RKO (cell line): ENCODE data around the gene ATG13.

ENCODE experiments used
- DNase-seq: peaks from one replicate; pipeline ENCODE4 v3.0.0-alpha.2; 2016; ENCODE audit warnings: low spot score

The ATG13 gene

DNA sequence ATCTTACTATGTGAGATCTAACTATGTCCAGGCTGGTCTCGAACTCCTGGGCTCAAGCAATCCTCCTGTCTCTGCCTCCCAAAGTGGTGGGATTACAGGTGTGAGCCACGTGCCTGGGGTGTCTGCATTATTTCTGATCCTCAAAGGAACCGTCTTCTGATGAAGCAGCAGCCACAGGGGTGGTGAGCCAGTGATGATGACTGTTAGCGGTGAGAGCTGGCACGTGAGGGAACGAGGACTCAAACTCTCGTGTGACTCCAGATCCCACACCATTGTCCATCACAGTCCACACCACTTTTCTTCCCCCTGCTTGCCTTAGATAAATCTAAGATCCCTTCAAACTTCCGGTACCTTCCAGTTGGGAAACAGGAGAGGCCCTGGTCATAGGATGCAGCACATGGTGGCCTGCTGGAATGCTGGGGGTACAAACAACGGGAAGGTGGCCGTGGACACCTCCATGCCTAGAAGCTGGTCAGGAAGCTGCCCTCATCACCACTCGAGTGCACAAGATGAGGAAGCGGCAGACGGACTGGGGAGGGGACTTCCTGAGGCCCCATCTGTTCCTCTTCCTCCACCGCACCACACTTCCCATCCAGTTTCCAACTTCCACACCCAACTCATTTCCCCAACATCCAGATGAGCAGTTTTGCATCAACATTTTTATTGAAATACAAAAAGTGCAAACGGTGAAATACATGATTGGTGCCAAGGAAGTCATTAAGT is 59.2 kb downstream of the ATG13 start:
- no peak for DNase-seq

DNA sequence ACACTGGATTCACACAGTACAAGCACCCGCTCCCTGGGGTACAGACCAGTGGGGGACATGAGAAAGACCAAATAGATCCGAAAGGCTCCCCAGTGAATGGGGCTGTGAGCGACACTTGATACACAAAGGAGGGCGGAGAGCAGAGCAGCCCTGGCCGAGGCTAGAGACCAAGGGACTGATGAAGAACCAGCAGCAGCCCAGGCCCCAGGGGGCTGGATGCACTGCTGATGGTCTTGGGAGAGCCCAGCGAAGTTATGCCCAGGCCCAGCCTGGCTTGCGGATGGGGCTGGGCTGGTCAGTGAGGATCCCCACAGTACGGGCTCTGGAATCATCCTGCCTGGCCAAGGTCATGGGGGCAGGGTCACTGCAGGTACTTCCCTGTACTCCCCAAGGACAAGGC is 59.8 kb downstream of the ATG13 start:
- no peak for DNase-seq

DNA sequence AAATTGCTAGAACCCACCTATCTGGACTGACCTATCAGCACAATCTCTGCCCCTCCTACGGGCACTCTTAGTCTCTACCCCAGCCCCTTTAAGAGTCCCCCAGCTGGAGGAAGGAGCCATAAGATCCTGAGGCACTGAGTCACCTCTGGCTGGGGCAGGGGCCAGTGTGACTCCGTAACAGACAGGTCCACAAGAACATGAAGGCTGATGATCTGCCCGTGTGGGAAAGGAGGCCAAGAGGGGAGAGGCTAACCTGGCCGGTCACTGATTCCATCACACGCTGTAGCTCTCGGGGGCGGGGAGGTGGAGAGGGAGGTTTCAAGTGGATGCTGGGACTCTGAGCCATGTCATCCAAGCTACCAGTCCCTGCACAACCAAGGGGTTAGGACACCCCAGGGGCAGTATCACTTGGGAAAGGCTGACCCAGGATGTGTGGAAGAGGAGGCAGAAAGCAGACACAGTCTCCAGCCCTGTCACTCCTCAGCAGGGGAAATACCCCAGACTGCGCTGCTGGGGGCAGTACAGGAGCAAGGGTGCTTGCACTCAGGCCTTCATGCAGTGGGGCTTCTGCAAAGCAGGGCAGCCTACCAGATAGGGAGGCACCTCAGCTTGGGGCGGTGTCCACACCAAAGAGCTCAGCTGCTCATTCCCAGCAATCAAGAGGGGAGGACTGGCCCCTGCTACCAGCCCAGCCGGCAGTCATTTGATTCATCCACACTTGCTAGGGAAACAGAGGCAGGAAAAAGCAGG is 60.8 kb downstream of the ATG13 start:
- DNase-seq = no peak

DNA sequence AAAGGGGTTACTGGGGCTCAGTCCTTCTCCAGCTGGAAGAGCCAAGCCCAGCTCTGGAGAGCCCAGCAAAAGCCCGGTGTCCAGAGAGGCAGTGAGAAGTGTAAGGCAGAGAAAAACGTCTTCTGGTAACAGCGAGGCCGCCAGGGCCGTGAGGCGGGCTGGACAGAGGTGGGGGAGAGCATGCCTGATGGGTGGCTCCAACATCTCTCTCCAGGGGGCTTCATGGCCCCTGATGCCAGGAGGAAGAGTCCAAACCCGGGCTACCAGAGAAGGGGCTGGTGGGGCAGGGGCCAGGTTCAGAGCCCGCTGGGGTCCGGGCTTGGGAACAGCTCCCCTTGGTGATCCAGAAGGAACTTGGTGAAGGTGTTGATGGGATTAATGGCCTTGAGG is 61.4 kb downstream of the ATG13 start:
- no peak for DNase-seq

- no peak for DNase-seq
Observed at GRCh38 chr11:46679241-46680163, 62.1 kb downstream of the ATG13 start.

DNA sequence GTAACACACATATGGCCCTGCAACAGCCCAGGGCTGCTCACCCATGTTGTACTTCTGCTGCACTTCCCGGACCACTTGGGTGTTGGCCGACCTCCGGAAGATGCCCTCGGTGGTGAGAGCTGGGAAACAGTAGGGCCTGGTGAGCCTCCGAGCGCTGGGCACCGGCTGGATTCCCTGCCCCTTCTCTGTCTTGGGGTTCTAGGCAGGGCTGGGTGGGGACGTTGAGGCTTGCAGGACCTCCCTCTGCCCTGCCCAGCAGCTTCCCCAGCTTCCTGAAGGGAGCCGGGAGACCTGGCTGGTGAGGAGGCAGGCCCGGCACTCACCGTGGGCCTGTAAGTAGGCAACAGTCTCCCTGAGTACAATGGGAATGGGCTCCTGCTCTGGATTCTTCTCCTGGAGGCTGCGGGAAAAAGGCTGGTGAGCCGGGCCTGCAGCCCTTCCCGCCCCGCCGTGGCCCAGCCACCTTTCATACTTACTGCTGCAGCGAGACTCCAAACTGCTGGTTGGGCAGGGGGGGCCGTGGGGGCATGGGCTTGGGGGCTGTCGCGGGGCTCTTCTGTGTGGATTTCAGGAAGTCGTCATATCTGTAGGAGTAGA is 62.9 kb downstream of the ATG13 start:
- DNase-seq = no peak

DNA sequence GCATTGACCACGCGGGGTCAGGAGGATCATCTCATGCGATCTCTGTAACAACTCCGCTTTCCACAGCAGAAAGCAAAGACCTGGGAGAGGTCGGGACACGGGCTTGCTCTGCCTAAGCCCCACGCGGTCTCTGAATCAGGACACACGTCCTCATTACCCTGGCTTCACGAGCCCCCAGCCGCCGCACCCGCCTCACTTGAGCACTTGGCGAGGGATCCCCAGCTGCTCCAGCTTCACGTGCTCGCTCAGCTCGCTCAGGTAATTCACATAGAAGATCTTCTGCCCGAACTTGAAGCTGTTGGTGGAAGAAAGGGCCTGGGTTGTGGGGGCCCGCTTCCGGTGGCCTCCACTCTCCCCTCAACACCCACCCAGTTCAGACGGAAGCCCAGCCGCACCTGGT is 63.5 kb downstream of the ATG13 start:
- DNase-seq = no peak

DNA sequence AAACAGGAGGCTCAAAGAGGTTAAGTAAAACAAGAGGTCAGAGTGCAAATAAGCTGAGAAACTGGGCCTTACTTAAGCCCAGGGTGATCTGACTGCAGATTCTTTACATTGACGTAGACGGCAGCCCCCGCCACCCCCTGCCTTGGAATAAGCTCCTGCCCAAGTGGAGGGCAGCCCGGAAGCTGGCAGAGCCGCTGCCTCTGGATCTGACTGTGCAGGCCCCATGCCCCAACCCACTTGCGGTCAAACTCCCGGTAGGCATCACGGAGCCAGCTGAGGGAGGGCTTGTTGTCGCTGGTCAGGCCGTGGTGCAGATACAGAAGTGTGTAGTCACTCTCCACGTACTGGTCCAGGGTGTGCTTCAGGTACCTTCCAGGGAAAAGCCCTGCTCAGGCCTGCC is 64.5 kb downstream of the ATG13 start:
- DNase-seq = no peak

- no peak for DNase-seq
Observed at GRCh38 chr11:46682773-46683752, 65.7 kb downstream of the ATG13 start.

GRCh38 chr11:46684367-46684766 is 67.0 kb downstream of the ATG13 start:
- DNase-seq = no peak

DNA sequence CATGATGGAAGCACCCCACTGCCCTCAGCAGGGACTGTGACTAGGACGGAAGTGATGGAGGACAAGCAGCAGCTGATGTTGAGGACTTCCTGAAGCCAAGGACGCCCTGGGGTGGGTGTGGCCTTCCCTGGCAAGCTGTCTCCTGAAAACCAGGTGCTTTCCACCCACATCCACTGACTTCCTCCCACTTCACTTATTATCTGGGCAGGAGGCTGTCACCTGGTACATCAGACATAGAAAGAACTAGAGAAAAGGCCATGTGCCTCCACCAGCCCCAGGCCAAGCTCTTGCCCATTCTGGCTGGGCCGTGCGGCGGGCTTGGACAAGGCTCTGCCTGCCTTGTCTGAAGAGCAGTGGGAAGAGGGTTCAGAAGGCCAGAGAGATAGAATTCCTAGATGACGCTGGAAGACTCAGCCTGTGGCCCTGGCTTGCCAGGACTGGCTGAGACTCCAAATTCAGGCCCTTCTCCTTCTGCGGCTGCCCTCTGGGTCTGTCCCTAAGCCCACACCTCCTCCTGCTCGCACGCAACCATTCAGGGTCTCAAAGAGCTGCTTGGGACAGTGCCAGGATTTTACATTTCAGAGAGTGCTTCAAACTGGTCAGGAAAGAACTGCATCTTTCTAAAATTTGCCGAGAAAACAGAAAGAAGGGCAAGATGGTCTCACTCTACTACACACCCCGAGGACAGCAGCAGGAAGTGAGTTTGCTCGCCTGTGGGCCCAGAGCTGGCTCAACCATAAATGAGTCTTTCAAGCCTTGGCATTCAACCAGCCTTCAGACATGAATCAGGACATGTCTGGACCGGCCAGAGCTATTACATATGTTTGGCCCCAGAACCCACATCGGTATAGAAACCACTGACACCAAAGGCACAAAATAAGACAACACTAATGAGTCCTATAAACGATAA is 69.8 kb downstream of the ATG13 start:
- DNase-seq = no peak

- DNase-seq = no peak
Observed at GRCh38 chr11:46690702-46691101, 73.3 kb downstream of the ATG13 start.

GRCh38 chr11:46692450-46692849 is 75.1 kb downstream of the ATG13 start:
- no peak for DNase-seq

- no peak for DNase-seq
Observed at GRCh38 chr11:46693597-46694012, 76.3 kb downstream of the ATG13 start.

GRCh38 chr11:46694072-46694471 is 76.7 kb downstream of the ATG13 start:
- no peak for DNase-seq

DNA sequence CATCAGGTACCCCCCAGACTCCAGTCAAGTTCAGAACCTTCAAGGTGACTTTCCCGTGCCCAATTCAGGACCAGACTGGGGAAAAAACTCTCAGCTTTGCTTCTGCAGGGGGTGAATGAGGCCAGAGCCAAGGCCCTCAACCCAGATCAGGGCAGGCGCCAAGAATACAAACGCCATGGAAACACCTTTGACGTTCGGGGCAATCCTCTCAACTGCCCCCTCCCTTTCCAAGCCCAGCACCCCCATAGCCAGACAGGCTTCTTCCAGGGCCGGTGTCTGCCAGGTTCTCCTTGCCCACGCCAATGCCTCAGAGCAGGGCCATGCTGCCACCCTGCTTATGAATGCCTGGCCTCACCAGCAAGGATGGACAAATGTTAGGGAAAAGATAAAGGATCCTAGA is 77.3 kb downstream of the ATG13 start:
- DNase-seq = no peak

DNA sequence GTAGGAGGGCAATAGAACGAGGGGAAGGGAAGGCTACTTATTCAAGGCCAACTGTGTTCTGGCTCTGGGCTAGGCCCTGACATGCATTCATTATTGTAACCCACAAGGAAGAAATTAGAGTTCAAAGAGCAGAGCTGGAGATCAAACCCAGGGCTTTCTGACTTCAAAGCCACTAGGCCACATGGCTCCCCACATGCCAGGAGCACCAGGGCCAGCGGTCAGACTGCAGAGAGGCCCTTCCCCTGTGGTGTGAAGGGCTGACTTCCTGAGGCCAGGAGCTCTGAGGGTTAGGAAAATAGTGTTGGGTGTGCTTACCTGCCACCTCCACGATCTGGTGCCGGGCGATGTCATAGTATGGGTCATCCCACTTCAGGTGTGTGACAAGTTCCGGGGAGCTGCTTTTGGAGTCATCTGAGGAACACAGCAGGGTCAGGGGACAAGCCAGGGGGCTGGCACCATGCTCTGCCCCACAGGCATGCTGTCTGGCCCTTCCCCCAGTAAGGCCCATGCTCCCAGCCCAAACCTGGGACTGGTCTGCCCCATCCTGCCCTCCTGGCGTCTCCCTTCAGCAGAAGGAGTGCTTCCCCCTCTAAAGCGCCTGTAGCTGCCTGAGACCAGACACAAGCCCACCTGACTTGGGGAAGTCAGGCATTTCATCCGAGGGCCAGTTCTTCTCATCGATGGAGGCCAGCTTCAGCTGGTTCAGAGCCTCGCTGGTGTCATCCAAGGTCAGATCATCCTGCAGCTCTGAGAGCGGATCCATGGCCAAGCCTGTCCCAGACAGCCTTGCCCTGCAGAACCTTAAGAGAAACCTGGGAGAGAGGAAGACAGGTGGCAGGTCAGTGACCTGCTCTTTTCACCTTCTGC is 78.2 kb downstream of the ATG13 start:
- no peak for DNase-seq

- no peak for DNase-seq
Observed at GRCh38 chr11:46696212-46696558, 78.8 kb downstream of the ATG13 start.

GRCh38 chr11:46697303-46697702 is 80.0 kb downstream of the ATG13 start:
- DNase-seq = no peak
